ENCODE data around the gene THTPA.
"Not testable (repeated sequence)": the region's sequence is repeated elsewhere in the genome, so short reads cannot be mapped to it uniquely, and the experiment has no call there.

Gene THTPA

DNA sequence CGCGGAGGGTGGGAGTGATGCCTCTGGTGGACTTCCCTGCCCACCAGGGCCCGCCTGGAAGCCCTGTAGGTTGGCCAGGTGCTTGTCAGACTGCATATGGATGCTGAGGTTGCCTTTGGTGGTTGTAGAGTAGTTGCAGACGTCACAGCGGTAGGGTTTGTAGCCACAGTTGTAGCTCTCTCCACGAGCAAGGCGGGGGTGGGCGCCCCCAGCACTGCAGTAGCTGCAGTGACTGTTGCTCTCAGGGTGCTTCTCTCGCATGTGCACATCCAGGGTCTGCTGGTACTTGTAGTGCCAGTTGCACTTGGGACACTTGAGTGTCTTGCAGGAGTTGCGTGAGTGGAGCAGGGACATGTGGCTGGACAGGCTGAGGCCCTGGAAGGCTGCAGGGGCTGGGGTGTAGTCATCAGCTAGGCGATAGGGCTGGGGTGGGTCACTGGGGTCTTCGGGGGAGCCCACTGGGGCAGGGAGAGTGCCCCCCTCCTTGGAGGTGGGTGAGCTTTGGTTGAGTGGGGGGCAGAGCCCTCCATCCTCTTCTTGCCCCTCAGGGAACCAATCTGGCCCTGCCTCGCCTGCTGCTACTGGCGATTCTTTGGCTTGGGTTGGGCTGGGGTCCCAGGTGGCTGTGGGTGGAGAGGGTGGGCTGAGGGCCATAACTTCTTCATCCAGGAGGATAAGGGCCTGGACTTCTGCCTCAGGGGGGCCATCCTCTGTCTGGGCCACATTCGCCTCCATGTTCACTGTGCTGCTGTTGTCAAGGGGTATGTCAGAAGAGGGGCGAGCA, 22.2 kb upstream of the THTPA start:
- no peak for ATAC-seq (ENCODE audit: insufficient read depth, low read depth)
- Histone ChIP-seq H3K36me3 (ENCODE audit: insufficient read depth, low read length) (no peaks in the 10 kb centered on the region), H3K27ac (ENCODE audit: low read length) (no peak overlapping the region), H4K20me1 (ENCODE audit: insufficient read depth, low read length) (no peaks in the 10 kb centered on the region; the same call in 1 of the 2 replicates), H3K9ac (ENCODE audit: low read depth, low read length) (no peak overlapping the region), H3K9me3 (ENCODE audit: insufficient read depth, low read length, severe bottlenecking) (no peaks in the 10 kb centered on the region), H3K79me2 (ENCODE audit: insufficient read depth, low read length) (no peaks in the 10 kb centered on the region), H2AFZ (ENCODE audit: low read depth, low read length) (no peak overlapping the region), H3K4me2 (ENCODE audit: insufficient read depth, low read length) (no peak overlapping the region), H3K4me3 (ENCODE audit: low read depth in 1 of 2, low read length in 2 of 2) (no peak overlapping the region), H3K4me1 (ENCODE audit: insufficient read depth, low read length) (peaks cover 9% of the 10 kb centered on the region), H3K27me3 (ENCODE audit: insufficient read depth, low read length, poor library complexity) (no peaks in the 10 kb centered on the region)
- TF ChIP-seq, protein P1, sequence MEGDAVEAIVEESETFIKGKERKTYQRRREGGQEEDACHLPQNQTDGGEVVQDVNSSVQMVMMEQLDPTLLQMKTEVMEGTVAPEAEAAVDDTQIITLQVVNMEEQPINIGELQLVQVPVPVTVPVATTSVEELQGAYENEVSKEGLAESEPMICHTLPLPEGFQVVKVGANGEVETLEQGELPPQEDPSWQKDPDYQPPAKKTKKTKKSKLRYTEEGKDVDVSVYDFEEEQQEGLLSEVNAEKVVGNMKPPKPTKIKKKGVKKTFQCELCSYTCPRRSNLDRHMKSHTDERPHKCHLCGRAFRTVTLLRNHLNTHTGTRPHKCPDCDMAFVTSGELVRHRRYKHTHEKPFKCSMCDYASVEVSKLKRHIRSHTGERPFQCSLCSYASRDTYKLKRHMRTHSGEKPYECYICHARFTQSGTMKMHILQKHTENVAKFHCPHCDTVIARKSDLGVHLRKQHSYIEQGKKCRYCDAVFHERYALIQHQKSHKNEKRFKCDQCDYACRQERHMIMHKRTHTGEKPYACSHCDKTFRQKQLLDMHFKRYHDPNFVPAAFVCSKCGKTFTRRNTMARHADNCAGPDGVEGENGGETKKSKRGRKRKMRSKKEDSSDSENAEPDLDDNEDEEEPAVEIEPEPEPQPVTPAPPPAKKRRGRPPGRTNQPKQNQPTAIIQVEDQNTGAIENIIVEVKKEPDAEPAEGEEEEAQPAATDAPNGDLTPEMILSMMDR (IDR thresholded peaks at IDR 0.05; ENCODE audit: borderline replicate concordance, extremely low read depth, low read length, poor library complexity, severe bottlenecking): no peak
- TF ChIP-seq EZH2 (IDR thresholded peaks at IDR 0.05; ENCODE audit: borderline replicate concordance, low read depth, low read length, severe bottlenecking): no peak
- no peak for DNase-seq

DNA sequence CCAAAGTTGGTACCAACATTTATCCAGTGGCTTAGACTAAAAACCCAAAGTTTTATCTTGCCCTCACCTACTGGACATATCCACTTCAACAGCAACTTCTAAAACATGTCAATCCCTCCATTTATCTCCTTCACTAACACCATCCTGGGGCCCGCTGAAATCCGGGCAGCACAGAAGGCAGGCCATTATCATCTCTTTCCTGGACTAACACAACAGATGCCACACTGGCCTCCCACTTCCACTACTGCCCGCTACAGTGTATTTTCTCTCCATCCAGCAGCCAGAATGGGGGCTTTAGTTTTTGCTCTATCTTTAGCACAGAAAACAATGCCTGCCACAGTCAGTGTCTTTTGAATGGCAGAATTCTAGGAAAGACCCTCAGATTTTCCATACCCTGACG, 20.1 kb upstream of the THTPA start:
- no peak overlapping the region for H3K9ac ChIP-seq (ENCODE audit: low read depth, low read length)
- TF ChIP-seq, protein P1 (IDR thresholded peaks at IDR 0.05; ENCODE audit: borderline replicate concordance, extremely low read depth, low read length, poor library complexity, severe bottlenecking): no peak
- TF ChIP-seq EZH2 (IDR thresholded peaks at IDR 0.05; ENCODE audit: borderline replicate concordance, low read depth, low read length, severe bottlenecking): no peak
- ATAC-seq (ENCODE audit: insufficient read depth, low read depth): no peak

DNA sequence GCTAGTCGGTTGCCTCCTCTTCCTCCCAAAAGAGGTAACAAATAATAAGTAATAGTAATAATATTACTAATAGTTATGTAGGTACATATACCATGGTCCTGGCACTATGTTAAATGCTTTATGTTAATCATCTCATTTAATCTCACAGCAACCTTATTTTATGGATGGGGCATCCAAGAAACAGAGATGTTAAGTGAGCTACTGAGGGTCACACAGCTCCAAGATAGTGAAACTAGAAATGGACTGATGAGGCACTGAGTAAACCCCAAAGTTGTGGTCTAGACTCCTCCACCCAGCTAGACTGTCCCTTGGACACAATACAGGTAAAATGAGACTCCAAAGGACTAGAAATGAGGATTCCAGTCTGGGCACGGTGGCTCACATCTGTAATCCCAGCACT, 19.6 kb upstream of the THTPA start:
- DNase-seq (no peak), ATAC-seq (ENCODE audit: insufficient read depth, low read depth) (no peak)
- no peaks in the 10 kb centered on the region for H3K27me3 ChIP-seq (ENCODE audit: insufficient read depth, low read length, poor library complexity)
- no peak overlapping the region for H3K27ac ChIP-seq (ENCODE audit: low read length)
- H3K4me2 ChIP-seq (ENCODE audit: insufficient read depth, low read length): no peak overlapping the region
- TF ChIP-seq, protein P1 (IDR thresholded peaks at IDR 0.05; ENCODE audit: borderline replicate concordance, extremely low read depth, low read length, poor library complexity, severe bottlenecking): no peak
- TF ChIP-seq EZH2 (IDR thresholded peaks at IDR 0.05; ENCODE audit: borderline replicate concordance, low read depth, low read length, severe bottlenecking): no peak
- H4K20me1 ChIP-seq (ENCODE audit: insufficient read depth, low read length): no peaks in the 10 kb centered on the region; the same call in 1 of the 2 replicates
- no peak overlapping the region for H3K4me3 ChIP-seq (ENCODE audit: low read depth in 1 of 2, low read length in 2 of 2)
- no peak overlapping the region for H3K9ac ChIP-seq (ENCODE audit: low read depth, low read length)
- H3K4me1 ChIP-seq (ENCODE audit: insufficient read depth, low read length): no peaks in the 10 kb centered on the region
- no peaks in the 10 kb centered on the region for H3K9me3 ChIP-seq (ENCODE audit: insufficient read depth, low read length, severe bottlenecking)
- no peaks in the 10 kb centered on the region for H3K36me3 ChIP-seq (ENCODE audit: insufficient read depth, low read length)
- H3K79me2 ChIP-seq (ENCODE audit: insufficient read depth, low read length): no peaks in the 10 kb centered on the region
- no peak overlapping the region for H2AFZ ChIP-seq (ENCODE audit: low read depth, low read length)

More for the DNA sequence above, 20.1 kb upstream of the THTPA start:
- H2AFZ ChIP-seq (ENCODE audit: low read depth, low read length): no peak overlapping the region
- no peaks in the 10 kb centered on the region for H3K9me3 ChIP-seq (ENCODE audit: insufficient read depth, low read length, severe bottlenecking)
- no peaks in the 10 kb centered on the region for H3K36me3 ChIP-seq (ENCODE audit: insufficient read depth, low read length)
- H4K20me1 ChIP-seq (ENCODE audit: insufficient read depth, low read length): no peaks in the 10 kb centered on the region; the same call in 1 of the 2 replicates
- no peaks in the 10 kb centered on the region for H3K27me3 ChIP-seq (ENCODE audit: insufficient read depth, low read length, poor library complexity)
- H3K79me2 ChIP-seq (ENCODE audit: insufficient read depth, low read length): no peaks in the 10 kb centered on the region
- peaks cover 2% of the 10 kb centered on the region for H3K4me1 ChIP-seq (ENCODE audit: insufficient read depth, low read length)
- no peak overlapping the region for H3K27ac ChIP-seq (ENCODE audit: low read length)
- DNase-seq: no peak
- H3K4me3 ChIP-seq (ENCODE audit: low read depth in 1 of 2, low read length in 2 of 2): no peak overlapping the region
- H3K4me2 ChIP-seq (ENCODE audit: insufficient read depth, low read length): no peak overlapping the region

DNA sequence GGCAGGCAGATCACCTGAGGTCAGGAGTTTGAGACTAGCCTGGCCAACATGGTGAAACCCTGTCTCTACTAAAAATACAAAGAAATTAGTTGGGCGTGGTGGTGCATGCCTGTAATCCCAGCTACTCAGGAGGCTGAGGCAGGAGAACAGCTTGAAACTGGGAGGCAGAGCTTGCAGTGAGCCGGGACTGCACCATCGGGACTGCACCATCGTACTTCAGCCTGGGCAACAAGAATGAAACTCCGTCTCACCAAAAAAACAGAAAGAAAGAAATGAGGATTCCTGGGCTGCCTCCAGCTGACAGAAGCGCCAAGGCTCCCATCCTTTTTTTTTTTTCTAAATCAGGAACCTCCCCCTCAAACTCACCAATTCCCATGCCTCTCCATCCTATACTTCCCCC, 19.2 kb upstream of the THTPA start:
- DNase-seq; ATAC-seq (ENCODE audit: insufficient read depth, low read depth); H3K4me1 ChIP-seq (ENCODE audit: insufficient read depth, low read length); H3K9ac ChIP-seq (ENCODE audit: low read depth, low read length); H3K27ac ChIP-seq (ENCODE audit: low read length); H3K36me3 ChIP-seq (ENCODE audit: insufficient read depth, low read length); H3K27me3 ChIP-seq (ENCODE audit: insufficient read depth, low read length, poor library complexity); H3K4me2 ChIP-seq (ENCODE audit: insufficient read depth, low read length); H4K20me1 ChIP-seq (ENCODE audit: insufficient read depth, low read length); H3K79me2 ChIP-seq (ENCODE audit: insufficient read depth, low read length); H3K4me3 ChIP-seq (ENCODE audit: low read depth in 1 of 2, low read length in 2 of 2); H3K9me3 ChIP-seq (ENCODE audit: insufficient read depth, low read length, severe bottlenecking); H2AFZ ChIP-seq (ENCODE audit: low read depth, low read length): not testable (repeated sequence)

Data from DND-41 (cell line).